ENCODE measurements around the gene FAM13A. TPM values are rescaled to one million over a fixed set of nuclear protein-coding genes. Genes with fewer than 3 reads are reported as not detected.

Gene FAM13A
- total and polyA plus RNA-seq, 2 of the 8 experiments (the other 6 are each of a cell fraction or from before 2014, with no cell fraction given), result 7.1 to 16.5 TPM

DNA sequence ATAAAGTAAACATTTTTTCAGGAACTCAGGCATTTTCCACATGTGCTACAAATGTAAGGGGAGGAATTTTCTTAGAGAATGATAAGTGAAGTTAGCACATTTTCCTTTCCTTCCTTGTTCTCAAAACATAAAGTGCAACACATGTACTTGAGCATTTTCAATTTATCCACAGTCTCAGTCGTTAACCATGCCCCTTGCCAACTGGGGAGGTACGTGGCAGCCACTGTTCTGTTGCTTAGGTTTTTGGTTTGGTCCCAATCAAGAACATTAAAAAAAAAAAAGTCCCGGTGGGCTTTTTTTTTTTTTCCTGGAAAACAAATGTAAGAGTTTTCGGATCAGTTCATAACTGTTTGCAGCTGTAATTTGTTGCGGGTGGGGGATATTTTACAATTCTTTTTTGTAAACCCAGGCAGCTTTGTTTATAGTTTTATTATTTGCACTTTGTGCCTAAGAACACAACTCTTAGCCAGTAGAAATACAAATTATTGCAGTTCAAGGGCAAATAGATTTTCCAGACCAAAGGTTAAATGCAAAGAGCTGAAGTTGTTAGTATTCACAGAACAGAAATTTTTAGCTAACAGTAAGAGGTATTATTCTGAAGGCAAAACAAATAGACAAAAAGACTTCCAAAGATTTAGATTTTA is 247.3 kb downstream of the FAM13A start:
- ChIA-PET POLR2A (ENCODE audit: partially characterized antibody) (no interaction called here), CTCF (ENCODE audit: partially characterized antibody) (interaction anchor here (0.6 to 12.6 kb wide), 4 partner anchors 9 to 508 kb away, joined by 3 to 224 read pairs (median 4); no protein-coding TSS in a partner anchor)
- WGBS, 2 experiments (ENCODE audit: extremely low coverage in 1 of 2, insufficient coverage in 1 of 2, insufficient read length in 1 of 2, insufficient replicate concordance in 2 of 2, low coverage in 1 of 2, low lambda C conversion rate in 2 of 2, missing lambda C conversion rate in 1 of 2), result 74% methylated on average over 5 of the region's 5 CpGs; no CpG with 5 or more reads in 1 of the 2 experiments

More for the DNA sequence above, 247.3 kb downstream of the FAM13A start:
- H3K4me3 ChIP-seq (ENCODE audit: extremely low read depth in 1 of 4, insufficient read depth in 2 of 4, low read depth in 3 of 4, low read length in 4 of 4), result no peak overlapping the region
- H2AFZ ChIP-seq (ENCODE audit: low read length), result no peak overlapping the region
- H3K4ac ChIP-seq (replicated peaks; ENCODE audit: insufficient read length, low read depth, low read length), result no peak overlapping the region
- H3K23ac ChIP-seq (ENCODE audit: insufficient read length), result no peak overlapping the region
- no peak overlapping the region for H2BK120ac ChIP-seq (replicated peaks; ENCODE audit: low read depth, low read length)
- no peaks in the 10 kb centered on the region for H3K79me1 ChIP-seq (ENCODE audit: low read depth, low read length)
- FAIRE-seq (no peak), DNase-seq (ENCODE audit: low read depth in 1 of 2, low spot score in 2 of 2) (no peak)
- H3K36me3 ChIP-seq (ENCODE audit: control insufficient read depth in 2 of 4, insufficient read depth in 4 of 4, low read length in 3 of 4), result no peaks in the 10 kb centered on the region
- no peaks in the 10 kb centered on the region for H3K27me3 ChIP-seq (replicated peaks in 1 of 4; ENCODE audit: control insufficient read depth in 3 of 4, extremely low read depth in 1 of 4, insufficient read depth in 3 of 4, low read length in 3 of 4)
- no peak overlapping the region for H4K5ac ChIP-seq (ENCODE audit: insufficient read length, low read depth, low read length)
- TF ChIP-seq MAFK (IDR thresholded peaks at IDR 0.05; ENCODE audit: low read depth, low read length), result no peak
- no peak for TF ChIP-seq CBX8 (IDR thresholded peaks at IDR 0.05; ENCODE audit: borderline replicate concordance, low read depth, low read length)
- TF ChIP-seq ZNF274 (IDR thresholded peaks at IDR 0.05; ENCODE audit: borderline replicate concordance, extremely low read depth, low read length), result no peak
- no peak for TF ChIP-seq PHF8 (conservative IDR thresholded peaks at IDR 0.05; ENCODE audit: low read depth, low read length)
- no peak for TF ChIP-seq SIRT6 (IDR thresholded peaks at IDR 0.05; ENCODE audit: low read length)
- no peak for TF ChIP-seq RAD21 (IDR thresholded peaks at IDR 0.05 in 1 of 2, conservative IDR thresholded peaks at IDR 0.05 in 1 of 2; ENCODE audit: low read depth in 2 of 2, low read length in 2 of 2)
- no peak for TF ChIP-seq TEAD4 (IDR thresholded peaks at IDR 0.05; ENCODE audit: low read depth, low read length)
- TF ChIP-seq, protein P1, sequence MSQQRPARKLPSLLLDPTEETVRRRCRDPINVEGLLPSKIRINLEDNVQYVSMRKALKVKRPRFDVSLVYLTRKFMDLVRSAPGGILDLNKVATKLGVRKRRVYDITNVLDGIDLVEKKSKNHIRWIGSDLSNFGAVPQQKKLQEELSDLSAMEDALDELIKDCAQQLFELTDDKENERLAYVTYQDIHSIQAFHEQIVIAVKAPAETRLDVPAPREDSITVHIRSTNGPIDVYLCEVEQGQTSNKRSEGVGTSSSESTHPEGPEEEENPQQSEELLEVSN (IDR thresholded peaks at IDR 0.05), result no peak
- H2BK12ac ChIP-seq (ENCODE audit: low read depth, low read length), result no peak overlapping the region
- H3K4me2 ChIP-seq (ENCODE audit: insufficient read depth in 1 of 2, low read depth in 2 of 2, low read length in 2 of 2), result no peak overlapping the region
- no peak overlapping the region for H2BK5ac ChIP-seq (ENCODE audit: low read depth, low read length)
- H4K20me1 ChIP-seq (replicated peaks in 1 of 2; ENCODE audit: control insufficient read depth in 1 of 2, insufficient read depth in 2 of 2, low read length in 2 of 2), result no peaks in the 10 kb centered on the region
- H3K27ac ChIP-seq (ENCODE audit: low read depth, low read length), result no peak overlapping the region
- no peak overlapping the region for H3K9ac ChIP-seq (replicated peaks in 1 of 4; ENCODE audit: extremely low read depth in 1 of 4, low read depth in 3 of 4, low read length in 3 of 4)
- H3K56ac ChIP-seq (replicated peaks; ENCODE audit: insufficient read length, low read depth, low read length), result no peak overlapping the region
- no peaks in the 10 kb centered on the region for H3K23me2 ChIP-seq (ENCODE audit: low read depth, low read length)
- H4K8ac ChIP-seq (ENCODE audit: extremely low read depth, insufficient read depth, low read length), result no peak overlapping the region
- no peak overlapping the region for H2BK15ac ChIP-seq (ENCODE audit: low read length)
- no peaks in the 10 kb centered on the region for H3K9me3 ChIP-seq (ENCODE audit: insufficient read depth in 2 of 2, low read depth in 1 of 2, low read length in 1 of 2)
- no peaks in the 10 kb centered on the region for H3K4me1 ChIP-seq (replicated peaks in 1 of 4; ENCODE audit: control insufficient read depth in 3 of 4, insufficient read depth in 4 of 4, low read length in 3 of 4)
- no peak overlapping the region for H2AK5ac ChIP-seq (ENCODE audit: low read depth, low read length)
- no peak overlapping the region for H3K18ac ChIP-seq (ENCODE audit: extremely low read depth, low read length)
- H3K79me2 ChIP-seq (ENCODE audit: control insufficient read depth in 1 of 2, insufficient read depth in 2 of 2, low read length in 2 of 2), result no peaks in the 10 kb centered on the region
- H4K91ac ChIP-seq (replicated peaks; ENCODE audit: insufficient read length, low read length), result no peak overlapping the region
- H3K14ac ChIP-seq (ENCODE audit: insufficient read length), result no peak overlapping the region
- H2BK20ac ChIP-seq (ENCODE audit: low read length), result no peak overlapping the region

All from H1 (cell line).